G401 (cell line): ENCODE results near the gene LYPD3. TPM values are rescaled to one million over a fixed set of nuclear protein-coding genes. Genes with fewer than 3 reads are reported as not detected.
A peak's percentile ranks its signal among the peaks of the same experiment; 100 is the strongest.
"Not testable (repeated sequence)": the region's sequence is repeated elsewhere in the genome, so short reads cannot be mapped to it uniquely, and the experiment has no call there.

ENCODE experiments used
- DNase-seq: peaks from one replicate; pipeline ENCODE4 v3.0.0-alpha.2; 2015; ENCODE audit warnings: low spot score
- in situ Hi-C: cut with HindIII; loops from 2 replicates; pipeline ENCODE4 v1.10.0; 2016; ENCODE audit warnings: low sequenced_read_pairs, mixed read lengths
- total RNA-seq: library from RNA; depleted of rRNA; stranded (reverse); fragments of >200 nt; shearing (Covaris generic); gene quantifications from 2 replicates; pipeline ENCODE4 v1.2.3, GENCODE V29; 2014

The LYPD3 gene
- total RNA-seq, 1 experiment from 2014 or later = not detected

GRCh38 chr19:43466793-43467192 lies 1.4 kb upstream of the LYPD3 start:
- no peak for DNase-seq
- in situ Hi-C loops = no loop called here

DNA sequence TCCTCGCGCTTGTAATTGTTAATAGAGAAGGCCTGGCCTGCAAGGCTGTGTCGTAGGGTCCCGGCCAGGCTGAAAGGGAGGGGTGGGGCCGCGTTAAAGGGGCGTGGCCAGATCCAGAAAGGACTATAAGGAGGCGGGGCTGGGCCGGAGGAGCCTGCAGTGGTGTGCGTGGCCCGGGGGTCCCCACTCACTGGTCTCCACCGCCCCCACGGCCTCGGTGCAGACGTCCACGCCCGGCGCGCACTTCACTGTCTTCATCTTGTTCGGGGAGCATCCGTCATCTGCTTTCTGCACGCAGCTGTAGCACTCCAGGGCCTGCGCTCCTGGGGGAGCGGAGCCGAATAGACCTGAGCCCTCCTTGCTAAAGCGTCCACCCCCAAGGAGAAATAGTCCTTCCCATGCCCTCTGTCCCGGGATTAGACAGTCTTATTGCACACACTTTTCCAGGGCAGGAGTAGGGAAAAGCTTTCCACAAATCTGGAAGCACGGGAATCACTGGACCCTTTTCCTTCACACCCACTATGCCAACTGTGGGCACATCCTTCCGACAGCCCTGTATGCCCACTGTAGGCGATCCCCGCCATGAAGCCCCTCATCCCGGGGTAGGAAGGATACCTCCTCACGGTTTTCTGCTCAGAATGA lies 1.2 kb downstream of the LYPD3 start:
- in situ Hi-C loops = no loop called here
- DNase-seq = no peak

- peak; percentile 70 for DNase-seq
- in situ Hi-C loops = no loop called here
These were observed 1.9 kb downstream of the LYPD3 start for GRCh38 chr19:43463381-43464133.

- in situ Hi-C loops = no loop called here
- DNase-seq = no peak
These were observed 2.5 kb downstream of the LYPD3 start for GRCh38 chr19:43462785-43463380.

GRCh38 chr19:43462383-43462782 lies 3.0 kb downstream of the LYPD3 start:
- in situ Hi-C loops = no loop called here
- DNase-seq = no peak

GRCh38 chr19:43461303-43461702 lies 4.1 kb downstream of the LYPD3 start:
- no peak for DNase-seq
- in situ Hi-C loops = no loop called here

DNA sequence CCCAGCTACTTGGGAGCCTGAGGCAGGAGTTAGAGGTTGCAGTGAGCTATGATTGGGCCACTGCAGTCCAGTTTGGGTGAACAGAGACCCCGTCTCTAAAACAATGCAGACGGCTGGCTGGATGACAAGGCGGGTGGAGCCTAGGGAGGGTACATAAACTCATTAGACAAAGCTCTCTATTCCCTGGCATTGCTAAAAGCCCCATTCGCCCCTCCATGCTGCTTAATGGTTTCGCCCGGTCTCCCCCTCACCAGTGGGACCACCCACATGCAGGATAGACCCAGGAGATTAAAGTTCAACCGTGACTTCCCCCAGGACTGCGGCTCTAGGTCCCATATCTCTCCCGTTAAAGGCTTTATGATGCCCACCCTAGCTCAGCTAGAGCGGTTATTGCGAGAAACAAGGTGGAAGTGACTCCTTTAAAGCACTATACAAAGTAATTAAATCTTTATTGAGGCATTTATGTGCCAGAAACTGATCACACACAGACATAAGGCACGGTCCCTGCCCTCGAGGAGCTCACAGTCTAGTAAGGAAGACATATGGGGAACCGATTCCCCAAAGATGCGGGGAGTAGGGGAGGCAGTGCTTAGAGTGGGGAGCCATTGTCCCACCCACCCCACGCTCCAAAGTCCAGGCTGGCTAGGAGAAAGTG lies 4.9 kb downstream of the LYPD3 start:
- no peak for DNase-seq
- in situ Hi-C loops = no loop called here

- in situ Hi-C loops = no loop called here
- DNase-seq = no peak
These were observed 7.6 kb downstream of the LYPD3 start for GRCh38 chr19:43457809-43458208.

- in situ Hi-C loops = no loop called here
- no peak for DNase-seq
These were observed 9.9 kb downstream of the LYPD3 start for GRCh38 chr19:43455321-43456113.

GRCh38 chr19:43454031-43454430 lies 11.4 kb downstream of the LYPD3 start:
- DNase-seq = no peak
- in situ Hi-C loops = no loop called here

DNA sequence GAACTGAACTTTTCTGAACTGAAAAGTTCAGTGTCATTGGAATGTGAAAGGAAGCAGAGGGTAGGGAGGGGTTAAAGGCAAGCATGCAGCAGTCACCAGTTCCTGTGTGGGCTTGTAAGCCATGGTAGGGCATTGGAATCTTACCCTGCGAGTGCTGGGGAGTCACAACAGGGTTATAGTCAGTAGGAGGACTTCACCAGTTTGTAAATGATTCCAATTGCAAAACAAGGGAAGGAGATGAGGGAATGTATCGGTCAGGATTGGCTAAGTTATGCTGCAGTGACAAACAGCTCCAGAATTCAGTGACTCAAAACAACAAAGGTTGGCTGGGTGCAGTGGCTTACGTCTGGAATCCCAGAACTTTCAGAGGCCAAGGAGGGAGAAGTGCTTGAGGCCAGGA lies 12.8 kb downstream of the LYPD3 start:
- in situ Hi-C loops = no loop called here
- no peak for DNase-seq

GRCh38 chr19:43450545-43450997 lies 14.8 kb downstream of the LYPD3 start:
- in situ Hi-C loops = no loop called here
- DNase-seq = no peak

DNA sequence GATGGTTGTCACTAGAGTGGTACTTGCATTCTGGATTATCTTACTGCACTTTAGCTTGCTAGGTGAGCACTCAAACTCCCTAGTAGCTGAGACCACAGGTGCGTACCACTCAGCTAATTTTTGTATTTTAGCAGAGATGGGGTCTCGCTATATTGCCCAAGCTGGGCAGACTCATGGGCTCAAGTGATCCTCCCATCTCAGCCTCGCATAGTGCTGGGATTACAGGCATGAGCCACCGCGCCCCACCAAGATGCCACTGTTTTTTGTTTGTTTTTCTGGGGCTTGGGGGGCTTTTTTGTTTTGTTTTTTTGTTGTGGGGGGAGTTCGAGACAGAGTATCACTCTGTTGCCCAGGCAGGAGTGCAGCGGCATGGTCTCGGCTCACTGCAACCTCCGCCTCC lies 17.8 kb downstream of the LYPD3 start:
- DNase-seq = no peak
- in situ Hi-C loops = no loop called here

- DNase-seq = peak; percentile 82
- in situ Hi-C loops = no loop called here
These were observed 18.5 kb downstream of the LYPD3 start for GRCh38 chr19:43446746-43447489.

DNA sequence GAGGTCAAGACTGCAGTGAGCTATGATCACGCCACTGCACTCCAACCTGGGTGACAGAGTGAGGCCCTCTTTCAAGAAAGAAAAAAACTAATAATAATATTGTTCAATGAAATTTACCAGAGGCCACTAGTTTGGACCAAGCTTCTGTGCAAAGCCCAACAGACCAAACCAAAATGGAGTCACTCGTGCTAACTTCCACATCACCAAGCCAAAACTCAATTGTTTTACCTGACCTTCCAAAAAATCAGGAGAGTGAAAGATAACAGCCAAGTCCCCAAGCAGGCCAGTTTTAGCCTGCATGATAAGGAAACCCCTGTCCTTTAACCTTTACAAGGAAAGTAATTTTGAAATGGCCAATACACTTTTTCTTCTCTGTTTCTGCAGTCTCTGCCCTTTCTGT lies 20.0 kb downstream of the LYPD3 start:
- in situ Hi-C loops = no loop called here
- DNase-seq = no peak

DNA sequence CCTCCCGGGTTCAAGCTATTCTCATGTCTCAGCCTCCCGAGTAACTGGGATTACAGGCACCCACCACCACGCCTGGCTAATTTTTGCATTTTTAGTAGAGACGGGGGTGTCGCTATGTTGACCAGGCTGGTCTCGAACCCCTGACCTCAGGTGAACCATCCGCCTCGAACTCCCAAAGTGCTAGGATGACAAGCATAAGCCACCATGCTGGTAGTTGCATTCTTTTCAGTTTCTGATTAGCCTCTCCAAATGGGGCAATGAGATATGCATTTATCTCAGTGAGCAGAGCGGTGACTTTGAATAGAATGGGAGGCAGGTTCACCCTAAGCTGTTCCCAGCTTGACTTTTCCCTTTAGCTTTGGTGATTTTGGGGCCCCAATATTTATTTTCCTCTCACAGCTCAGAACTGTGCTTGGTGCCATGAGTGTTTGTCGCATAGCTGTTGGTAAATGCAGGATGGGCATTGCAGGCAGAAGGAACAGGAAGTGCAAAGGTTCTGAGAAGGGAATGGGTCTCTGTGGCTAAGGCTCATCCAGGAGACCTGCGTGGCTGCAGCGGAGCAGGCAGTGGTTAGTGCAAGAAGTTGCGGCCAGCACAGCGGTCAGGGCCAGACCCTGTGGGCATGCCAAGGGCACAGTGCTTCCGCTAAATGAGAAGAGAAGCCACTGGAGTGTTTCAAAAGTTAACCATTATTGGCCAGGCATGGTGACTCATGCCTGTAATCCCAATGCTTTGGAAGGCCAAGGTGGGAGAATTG lies 20.7 kb downstream of the LYPD3 start:
- in situ Hi-C loops = no loop called here
- DNase-seq = no peak

DNA sequence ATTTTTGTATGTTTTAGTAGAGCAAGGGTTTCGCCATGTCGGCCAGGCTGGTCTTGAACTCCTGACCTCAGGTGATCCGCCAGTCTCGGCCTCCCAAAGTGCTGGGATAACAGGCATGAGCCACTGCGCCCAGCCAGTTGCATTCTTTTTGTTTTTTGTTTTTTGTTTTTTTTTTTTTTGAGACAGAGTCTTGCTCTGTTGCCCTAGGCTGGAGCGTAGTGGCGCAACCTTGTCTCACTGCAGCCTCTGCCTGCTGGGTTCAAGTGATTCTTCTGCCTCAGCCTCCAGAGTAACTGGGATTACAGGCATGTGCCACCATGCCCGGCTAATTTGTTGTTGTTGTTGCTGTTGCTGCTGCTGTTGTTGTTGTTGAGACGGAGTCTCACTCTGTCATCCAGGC lies 21.3 kb downstream of the LYPD3 start:
- DNase-seq, in situ Hi-C loops: not testable (repeated sequence)

DNA sequence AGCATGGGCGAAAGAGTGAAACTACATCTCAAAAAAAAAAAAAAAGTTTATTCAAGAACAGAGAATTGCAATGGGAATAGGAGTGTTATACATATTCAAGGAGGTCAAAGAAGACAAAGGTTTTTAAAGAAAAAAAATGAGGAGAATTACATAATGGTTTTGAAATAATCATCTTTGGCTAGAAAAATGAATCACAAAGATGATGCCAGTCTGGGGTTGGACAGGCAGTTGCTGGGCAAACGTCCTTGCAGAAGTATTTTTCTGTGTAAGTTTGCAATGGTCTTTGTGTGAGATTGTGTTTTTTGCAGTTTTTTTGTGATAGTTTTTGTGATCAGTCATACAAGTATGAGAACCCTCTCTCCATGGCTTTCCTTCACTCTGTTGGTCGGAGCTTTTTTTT lies 23.7 kb downstream of the LYPD3 start:
- DNase-seq = no peak
- in situ Hi-C loops = no loop called here
